ENCODE results near the gene GGA3.

- TF ChIP-seq CTCF (IDR thresholded peaks at IDR 0.05 in 2 of 3, conservative IDR thresholded peaks at IDR 0.05 in 1 of 3; ENCODE audit: control insufficient read depth in 2 of 3, extremely low read depth in 1 of 3, insufficient read depth in 1 of 3, low read depth in 3 of 3, low read length in 3 of 3): no peak
- TF ChIP-seq RFX5 (IDR thresholded peaks at IDR 0.05; ENCODE audit: low read depth, low read length): 0 out of 2 replicates have a peak, but pooled peaks have one; percentile 54
- TF ChIP-seq POLR2A (IDR thresholded peaks at IDR 0.05; ENCODE audit: low read depth, low read length): no peak
- no peak for TF ChIP-seq ATF3 (IDR thresholded peaks at IDR 0.05; ENCODE audit: borderline replicate concordance, extremely low read depth, low read depth, low read length)
- no peak for TF ChIP-seq POLR2AphosphoS5 (IDR thresholded peaks at IDR 0.05; ENCODE audit: low read length)
- TF ChIP-seq NBN (IDR thresholded peaks at IDR 0.05): peak; percentile 65
- TF ChIP-seq BCL11A (IDR thresholded peaks at IDR 0.05; ENCODE audit: low read depth, low read length): no peak
Observed at GRCh38 chr17:75250009-75250471, 11.4 kb downstream of the GGA3 start.

Data from GM12878 (cell line).